ENCODE data around the gene SPEM3. TPM values are rescaled to one million over a fixed set of nuclear protein-coding genes. Genes with fewer than 3 reads are reported as not detected.

SPEM3 gene
- total RNA-seq, 1 donor from 2014 or later, result not detected

GRCh38 chr17:7460850-7461660 is 32.4 kb downstream of the SPEM3 start:
- no peak for DNase-seq (ENCODE audit: extremely low spot score in 2 of 2)
- TF ChIP-seq POLR2A (IDR thresholded peaks at IDR 0.05) (no peak), CTCF (IDR thresholded peaks at IDR 0.05) (no peak), POLR2AphosphoS5 (IDR thresholded peaks at IDR 0.05; ENCODE audit: insufficient read depth in 1 of 2, low read depth in 1 of 2) (no peak)
- Histone ChIP-seq H3K27me3 (no peaks in the 10 kb centered on the region), H3K36me3 (peaks cover 0 to 35% of the 10 kb centered on the region in 2 donors), H3K9me3 (no peaks in the 10 kb centered on the region), H3K27ac (no peak overlapping the region), H3K4me1 (peaks cover 28% of the 10 kb centered on the region), H3K4me3 (no peak overlapping the region)
- intact Hi-C loops (cut with DNase I), result no loop called here

GRCh38 chr17:7462474-7463371 is 34.1 kb downstream of the SPEM3 start:
- no peak overlapping the region for H3K27ac ChIP-seq
- TF ChIP-seq POLR2A (IDR thresholded peaks at IDR 0.05) (no peak), CTCF (IDR thresholded peaks at IDR 0.05) (no peak), POLR2AphosphoS5 (IDR thresholded peaks at IDR 0.05; ENCODE audit: insufficient read depth in 1 of 2, low read depth in 1 of 2) (no peak)
- intact Hi-C loops (cut with DNase I), result no loop called here
- peaks cover 40% of the 10 kb centered on the region for H3K4me1 ChIP-seq
- H3K36me3 ChIP-seq, result peaks cover 0 to 47% of the 10 kb centered on the region in 2 donors
- no peak for DNase-seq (ENCODE audit: extremely low spot score in 2 of 2)
- no peaks in the 10 kb centered on the region for H3K27me3 ChIP-seq
- no peak overlapping the region for H3K4me3 ChIP-seq
- H3K9me3 ChIP-seq, result no peaks in the 10 kb centered on the region

- H3K36me3 ChIP-seq, result peaks cover 0 to 47% of the 10 kb centered on the region in 2 donors
- H3K4me1 ChIP-seq, result peaks cover 46% of the 10 kb centered on the region
- intact Hi-C loops (cut with DNase I), result no loop called here
- H3K27me3 ChIP-seq, result no peaks in the 10 kb centered on the region
- H3K4me3 ChIP-seq, result no peak overlapping the region
- H3K9me3 ChIP-seq, result no peaks in the 10 kb centered on the region
- H3K27ac ChIP-seq, result no peak overlapping the region
- TF ChIP-seq POLR2A (IDR thresholded peaks at IDR 0.05), result no peak
- TF ChIP-seq CTCF (IDR thresholded peaks at IDR 0.05), result no peak
- no peak for TF ChIP-seq POLR2AphosphoS5 (IDR thresholded peaks at IDR 0.05; ENCODE audit: insufficient read depth in 1 of 2, low read depth in 1 of 2)
- no peak for DNase-seq (ENCODE audit: extremely low spot score in 2 of 2)
Observed at GRCh38 chr17:7463372-7463846, 34.8 kb downstream of the SPEM3 start.

GRCh38 chr17:7464081-7464480 is 35.4 kb downstream of the SPEM3 start:
- Histone ChIP-seq H3K4me1 (peaks cover 53% of the 10 kb centered on the region), H3K27me3 (no peaks in the 10 kb centered on the region), H3K4me3 (no peak overlapping the region), H3K27ac (no peak overlapping the region), H3K36me3 (peaks cover 0 to 47% of the 10 kb centered on the region in 2 donors), H3K9me3 (no peaks in the 10 kb centered on the region)
- no peak for DNase-seq (ENCODE audit: extremely low spot score in 2 of 2)
- TF ChIP-seq CTCF (IDR thresholded peaks at IDR 0.05) (no peak), POLR2A (IDR thresholded peaks at IDR 0.05) (no peak), POLR2AphosphoS5 (IDR thresholded peaks at IDR 0.05; ENCODE audit: insufficient read depth in 1 of 2, low read depth in 1 of 2) (no peak)
- intact Hi-C loops (cut with DNase I), result no loop called here

All from vagina (tissue), 2 donors.